ENCODE data around the gene ZNF831.

GRCh38 chr20:59139998-59140397, 23.6 kb upstream of the ZNF831 start:
- TF ChIP-seq CTCF (IDR thresholded peaks at IDR 0.05; ENCODE audit: insufficient read depth, low read depth, low read length) (no peak), EZH2 (IDR thresholded peaks at IDR 0.05; ENCODE audit: insufficient read depth, low read length) (no peak)

All from astrocyte (in vitro differentiated cells and primary cell).